Glomerular endothelial cell (primary cell): ENCODE data around the gene PTPN13. TPM values are rescaled to one million over a fixed set of nuclear protein-coding genes. Genes with fewer than 3 reads are reported as not detected.

Experiments
- DNase-seq: peaks from one replicate; pipeline ENCODE4 v3.0.0-alpha.2; 2011; ENCODE audit warnings: low read depth, low spot score; ENCODE audit errors: extremely low read depth
- total RNA-seq: library from RNA; depleted of rRNA; stranded (reverse); fragments of >200 nt; gene quantifications from 2 replicates; pipeline ENCODE4 v1.2.3, GENCODE V29; 2015

The PTPN13 gene
- total RNA-seq, 1 donor from 2014 or later: 3.0 TPM

DNA sequence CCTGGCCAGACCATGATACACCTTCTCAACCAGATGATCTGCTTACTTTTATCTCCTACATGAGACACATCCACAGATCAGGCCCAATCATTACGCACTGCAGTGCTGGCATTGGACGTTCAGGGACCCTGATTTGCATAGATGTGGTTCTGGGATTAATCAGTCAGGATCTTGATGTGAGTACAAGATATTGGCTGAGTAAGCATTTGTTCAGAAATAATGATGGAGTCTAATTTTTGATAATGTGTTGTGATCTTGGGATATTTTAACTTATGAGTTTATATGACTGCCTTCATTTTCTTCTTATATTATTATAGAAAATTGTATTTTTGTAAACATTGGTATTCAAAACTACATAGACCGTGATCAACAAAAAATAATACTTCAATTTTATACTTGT is 215.7 kb downstream of the PTPN13 start:
- DNase-seq: no peak

DNA sequence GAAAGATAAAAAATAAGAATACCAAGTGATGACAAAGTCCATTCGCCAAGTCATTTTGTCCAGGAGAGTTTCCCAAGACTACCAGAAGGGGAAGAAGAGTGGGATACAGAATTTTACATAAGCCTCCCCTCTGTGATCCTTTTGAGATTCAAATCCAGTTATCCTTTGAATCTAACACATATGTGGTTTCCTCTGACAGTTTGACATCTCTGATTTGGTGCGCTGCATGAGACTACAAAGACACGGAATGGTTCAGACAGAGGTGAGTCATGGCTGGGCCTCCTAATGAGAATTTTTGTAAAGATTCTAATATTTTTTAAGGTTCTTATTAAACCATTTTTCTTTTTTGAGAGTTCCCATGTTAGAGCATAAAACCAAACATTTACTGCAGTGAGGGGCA is 216.7 kb downstream of the PTPN13 start:
- no peak for DNase-seq

DNA sequence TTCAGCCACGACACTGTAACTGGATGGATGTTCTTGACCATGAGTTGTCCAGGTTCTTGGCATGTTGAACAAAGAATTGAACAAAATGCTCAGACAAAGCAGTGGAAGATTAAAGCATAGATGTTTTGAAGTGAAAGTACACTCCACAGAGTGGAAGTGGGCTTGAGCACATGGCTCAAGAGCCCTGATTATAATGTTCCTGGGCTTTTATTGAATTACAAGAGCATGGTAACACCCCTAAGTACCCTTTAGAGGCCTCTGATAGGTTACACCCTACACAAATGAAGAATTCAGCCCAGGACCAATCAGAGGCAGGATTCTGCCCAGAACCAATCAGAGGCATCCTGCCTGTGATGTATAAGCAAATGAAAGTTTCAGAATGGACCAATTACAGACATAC is 221.5 kb downstream of the PTPN13 start:
- no peak for DNase-seq

DNA sequence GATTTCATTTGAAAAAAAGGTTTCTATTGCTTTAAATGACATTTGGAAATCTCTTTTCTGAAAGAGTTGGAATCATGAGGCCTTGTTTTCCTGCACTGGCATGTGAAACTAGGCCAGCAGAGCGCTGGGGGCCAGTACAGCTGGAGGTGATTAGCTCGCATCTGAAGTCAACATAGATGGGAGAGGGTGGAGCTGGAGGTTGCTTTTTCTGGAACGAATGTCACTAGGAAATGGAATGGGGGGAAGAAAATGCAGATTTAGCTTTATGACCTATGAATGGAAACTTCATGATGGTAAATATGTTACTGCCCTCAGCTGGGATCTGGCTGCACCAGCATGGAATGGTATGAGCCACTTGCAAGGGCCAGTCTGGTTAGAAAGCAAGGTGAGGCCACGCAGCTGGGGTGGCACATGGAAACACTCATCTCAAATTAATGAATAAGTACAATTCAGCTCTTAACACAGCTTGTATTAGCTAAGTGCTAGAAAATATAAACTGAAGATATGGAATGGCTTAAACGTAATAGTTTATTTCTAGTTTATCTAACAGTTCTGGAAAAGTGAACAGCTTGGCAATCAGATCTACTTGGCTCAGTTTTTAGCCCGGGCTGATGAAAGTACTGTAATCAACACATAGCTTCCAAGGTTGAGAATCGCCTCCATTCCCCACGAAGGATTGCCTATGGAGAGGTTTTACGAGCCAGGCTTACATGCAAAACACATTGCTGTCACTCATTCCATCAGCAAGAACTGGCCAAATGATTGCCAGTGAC is 222.6 kb downstream of the PTPN13 start:
- DNase-seq: no peak

DNA sequence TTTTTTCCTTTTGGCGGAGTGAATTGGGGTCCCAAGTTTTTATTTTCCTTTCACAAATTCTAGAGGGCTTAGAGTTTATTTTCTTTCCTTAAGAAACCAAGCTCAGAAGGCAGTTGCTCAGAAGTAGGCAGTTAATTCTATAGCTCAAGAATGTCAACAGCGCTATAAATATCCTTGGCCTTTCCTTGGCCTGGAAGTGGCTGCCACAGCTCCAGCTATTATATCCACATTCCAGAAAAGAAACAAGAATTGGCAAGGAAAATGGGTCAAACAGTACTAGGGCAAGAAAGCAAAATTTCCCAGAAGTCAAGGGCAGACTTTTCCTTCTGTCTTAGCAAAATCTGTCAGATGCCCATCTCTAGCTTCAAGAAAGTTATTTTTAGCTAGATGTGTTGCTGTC is 224.1 kb downstream of the PTPN13 start:
- peak; percentile 20 for DNase-seq

DNA sequence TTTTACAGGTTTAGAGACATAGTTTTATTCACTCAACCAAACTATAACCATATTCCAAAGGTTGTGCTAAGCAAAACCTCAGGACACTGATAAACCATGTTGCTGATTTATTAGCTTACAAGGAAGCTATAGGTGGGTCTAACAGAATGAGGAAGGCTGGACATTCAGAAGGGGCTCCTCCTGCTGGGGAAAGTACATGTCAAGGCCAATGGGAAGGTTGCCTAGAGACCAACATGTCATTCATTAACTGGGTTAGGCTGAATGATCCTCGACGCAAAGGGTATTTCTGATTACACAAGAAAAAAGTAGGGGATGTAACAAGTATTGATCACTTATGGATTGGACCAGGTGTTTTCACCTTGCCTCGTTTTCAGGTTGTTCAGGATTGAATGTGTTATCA is 224.7 kb downstream of the PTPN13 start:
- DNase-seq: no peak

DNA sequence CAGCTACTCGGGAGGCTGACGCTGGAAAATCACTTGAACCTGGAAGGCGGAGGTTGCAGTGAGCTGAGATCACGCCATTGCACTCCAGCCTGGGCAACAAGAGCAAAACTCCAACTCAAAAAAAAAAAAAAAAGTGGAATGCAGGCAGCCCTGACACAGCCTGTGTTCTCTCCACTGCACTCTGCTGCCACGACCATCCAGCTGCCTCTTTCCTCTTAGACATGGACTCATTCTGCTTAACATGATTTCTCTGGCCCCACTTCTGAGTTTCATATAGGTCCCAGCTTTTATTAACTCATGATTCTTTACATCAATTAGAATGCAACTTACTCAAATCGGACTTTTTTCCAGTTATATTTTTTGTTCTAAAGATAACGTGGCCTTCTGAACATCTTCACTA is 225.4 kb downstream of the PTPN13 start:
- DNase-seq: no peak

DNA sequence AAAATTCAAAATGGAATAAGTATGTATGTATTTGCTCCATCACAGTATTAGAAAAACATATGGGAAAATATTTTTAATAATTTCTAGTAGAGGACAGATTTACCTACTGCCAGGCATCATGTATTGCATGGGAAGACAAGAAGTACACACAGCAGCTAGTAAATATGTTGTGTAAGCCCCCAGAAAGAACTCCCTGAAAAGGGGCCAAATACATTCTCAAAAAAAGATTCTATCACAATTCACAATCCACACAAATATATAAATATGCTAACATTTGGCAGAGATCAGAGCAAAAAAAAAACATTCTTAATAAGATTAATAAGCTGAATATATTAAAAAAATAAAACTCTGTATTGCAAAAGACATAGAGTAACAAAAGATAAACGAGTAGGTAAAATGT is 227.0 kb downstream of the PTPN13 start:
- DNase-seq: no peak

DNA sequence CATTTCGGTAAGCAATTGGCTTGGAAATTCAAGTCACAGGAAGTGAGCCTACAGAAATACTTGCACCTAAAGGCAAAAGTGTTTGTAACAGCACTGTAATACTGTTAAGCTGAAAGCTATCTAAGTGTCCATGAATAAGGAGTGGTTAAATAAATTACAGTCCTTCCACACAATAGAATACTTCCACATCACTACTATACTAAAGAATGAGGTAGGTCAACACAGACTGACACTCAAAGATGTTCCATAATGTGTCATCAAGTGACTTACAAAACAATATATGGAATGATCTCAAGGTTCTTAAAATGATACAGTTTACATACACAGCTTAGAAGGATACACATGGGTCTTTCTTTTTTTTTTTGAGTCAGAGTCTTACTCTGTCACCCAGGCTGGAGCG is 228.0 kb downstream of the PTPN13 start:
- no peak for DNase-seq

DNA sequence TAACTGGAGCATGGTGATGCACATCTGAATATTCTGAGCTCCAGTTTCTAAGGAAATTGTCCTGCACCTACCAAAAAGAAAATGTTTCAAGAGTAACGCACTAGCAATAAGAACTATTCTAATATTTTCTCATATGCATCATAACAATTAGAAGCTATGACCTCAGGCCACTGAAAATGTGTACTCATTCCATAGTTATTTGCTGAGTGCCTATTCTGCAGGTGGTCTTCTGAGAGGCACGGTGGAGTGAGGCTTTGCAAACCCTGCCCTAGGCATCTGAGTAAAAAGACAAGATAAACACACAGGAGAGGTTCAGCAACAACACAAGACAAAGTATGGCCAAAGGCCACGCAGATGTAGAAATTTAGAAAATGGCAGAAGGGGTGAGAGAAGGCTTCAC is 231.4 kb downstream of the PTPN13 start:
- DNase-seq: no peak

DNA sequence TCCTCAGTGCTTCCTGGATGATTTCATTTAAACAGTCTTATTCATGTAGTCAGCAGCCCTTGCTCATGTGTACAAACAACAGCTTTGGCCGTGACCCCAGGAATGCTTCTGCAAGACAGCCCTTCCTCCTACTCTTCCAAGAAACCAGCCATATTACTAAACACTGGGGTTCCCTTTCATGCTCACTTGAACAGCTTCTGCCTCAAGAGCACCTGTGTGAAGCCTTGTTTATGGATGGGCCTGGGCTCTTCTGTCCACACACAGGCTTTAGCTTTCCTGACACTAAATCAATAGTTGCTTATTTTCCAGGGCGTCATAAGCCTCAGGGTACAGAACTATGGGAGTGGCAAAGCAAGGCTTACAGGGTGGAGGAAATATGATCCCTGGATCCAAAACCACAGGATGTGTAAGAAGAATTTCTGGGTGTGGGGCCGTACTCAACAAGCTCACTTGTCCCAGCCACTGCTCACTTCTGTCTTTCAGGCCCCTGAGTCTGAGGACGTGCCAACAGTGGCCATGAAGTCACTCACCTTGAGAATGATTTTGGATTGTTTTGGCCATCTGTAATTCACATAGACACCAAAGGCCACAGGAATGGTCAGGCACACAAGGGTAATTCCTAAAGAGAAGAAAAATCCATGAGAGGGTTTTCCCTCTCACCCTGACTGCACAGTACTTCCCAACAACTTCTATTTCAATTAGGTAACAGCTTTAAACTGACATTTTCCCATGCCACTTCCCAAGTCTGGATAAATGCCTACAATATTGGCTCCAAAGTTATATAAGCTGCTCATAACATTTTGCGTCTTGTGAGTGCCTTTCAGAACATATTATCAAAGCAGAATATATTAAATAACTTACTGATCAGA is 237.4 kb downstream of the PTPN13 start:
- no peak for DNase-seq

DNA sequence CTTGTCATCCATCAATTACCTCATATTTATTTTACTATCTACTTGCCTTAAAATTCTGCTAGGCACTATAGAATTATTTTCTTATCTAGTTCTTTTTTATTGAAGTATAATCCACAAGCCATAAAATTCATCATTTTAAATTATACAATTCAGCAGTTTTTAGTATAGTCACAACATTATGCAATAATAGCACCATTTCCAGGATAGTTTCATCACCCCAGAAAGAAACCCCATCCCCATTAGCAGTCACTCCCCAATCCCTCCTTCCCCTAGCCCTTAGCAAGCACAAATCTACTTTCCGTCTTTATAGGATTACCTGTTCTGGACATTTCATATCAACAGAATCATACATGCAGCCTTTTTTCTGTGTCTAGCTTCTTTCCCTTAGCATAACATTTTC is 239.5 kb downstream of the PTPN13 start:
- DNase-seq: no peak

DNA sequence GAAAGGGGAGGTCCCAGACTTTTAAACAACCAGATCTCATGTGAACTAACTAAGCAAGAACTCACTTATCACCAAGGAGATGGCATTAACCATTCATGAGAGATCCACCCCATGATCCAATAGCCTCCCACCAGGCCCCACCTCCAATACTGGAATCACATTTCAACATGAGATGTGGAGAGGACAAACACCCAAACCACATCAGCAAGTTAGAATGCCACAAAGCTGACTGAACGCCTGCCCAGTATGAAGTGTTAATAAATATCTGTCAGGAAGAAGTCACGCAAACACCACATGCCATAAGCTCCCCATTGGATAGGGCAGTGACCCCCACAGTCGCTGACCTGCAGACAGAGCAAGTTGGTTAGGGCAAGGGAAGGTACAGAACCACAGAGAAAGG is 240.8 kb downstream of the PTPN13 start:
- no peak for DNase-seq

DNA sequence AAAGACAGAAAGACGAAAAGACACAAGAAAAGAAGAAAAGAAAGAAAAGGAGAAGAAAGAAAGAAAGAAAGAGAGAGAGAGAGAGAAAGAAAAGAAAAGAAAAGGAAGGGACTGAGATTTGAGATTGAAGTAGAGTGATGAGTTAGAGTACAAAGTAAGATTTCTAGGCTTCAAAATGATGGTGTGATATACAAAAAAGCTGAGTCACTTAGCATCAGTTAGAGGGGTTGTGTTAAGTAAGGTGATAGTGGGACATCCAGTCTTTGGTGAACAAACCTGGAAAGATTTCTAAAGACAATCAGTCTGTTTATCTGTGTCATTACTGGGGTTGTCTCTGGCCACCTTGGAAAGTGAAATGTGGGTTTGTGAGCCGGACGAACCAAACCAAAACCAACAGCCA is 241.6 kb downstream of the PTPN13 start:
- DNase-seq: no peak

DNA sequence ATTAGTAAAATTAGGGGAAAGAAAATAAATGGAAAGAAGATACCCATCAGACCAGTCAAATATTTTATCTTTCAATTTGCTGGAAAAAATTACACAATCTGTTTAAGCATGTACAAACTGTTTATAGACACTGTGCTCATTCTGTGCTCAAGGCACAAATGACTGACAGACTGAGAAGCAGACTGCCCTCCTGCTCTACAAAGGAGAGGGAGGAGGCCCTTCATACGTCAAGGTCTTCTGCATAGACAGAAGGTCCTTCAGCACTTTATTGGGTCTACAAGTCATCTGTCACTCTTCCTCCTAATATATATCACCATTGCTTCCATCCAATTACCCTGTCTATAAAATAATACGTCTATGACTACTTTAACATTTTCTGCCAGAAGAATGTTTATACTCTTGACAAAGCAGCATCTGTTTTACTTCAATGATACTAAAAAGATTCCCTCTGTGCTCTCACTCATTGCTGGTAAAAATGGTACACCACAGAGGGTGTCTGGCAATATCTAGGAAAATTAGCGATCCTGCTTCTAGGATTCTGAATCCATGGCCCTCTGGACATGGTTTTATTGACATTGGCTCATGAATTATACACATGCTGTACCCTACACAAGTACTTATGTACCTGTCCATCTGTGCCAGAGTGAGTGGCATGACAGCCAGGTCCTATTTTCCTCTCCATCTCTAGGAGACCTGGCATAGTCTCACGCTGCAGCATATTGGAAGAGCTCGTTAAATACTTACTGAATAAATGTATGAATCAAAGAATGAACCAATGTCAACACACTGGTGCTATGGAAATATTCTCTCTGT is 243.8 kb downstream of the PTPN13 start:
- no peak for DNase-seq

DNA sequence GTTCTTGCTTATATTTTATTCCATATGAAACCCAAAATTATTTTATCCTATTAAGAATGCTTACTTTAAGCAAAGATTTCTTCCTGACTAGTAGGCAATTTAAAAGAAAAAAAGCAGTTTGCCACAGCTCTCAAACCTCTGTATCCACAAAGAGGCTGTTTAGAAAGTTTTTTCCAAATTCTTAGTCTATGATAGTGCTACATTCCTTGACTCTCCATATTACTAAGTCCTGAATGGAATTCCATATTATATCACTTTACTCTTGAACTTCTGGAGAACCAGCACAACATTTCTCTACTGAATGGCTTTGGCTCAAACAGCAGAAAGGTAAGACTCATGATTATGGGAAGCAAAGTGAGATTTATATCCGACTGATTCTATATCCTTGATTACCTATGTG is 246.7 kb downstream of the PTPN13 start:
- no peak for DNase-seq

DNA sequence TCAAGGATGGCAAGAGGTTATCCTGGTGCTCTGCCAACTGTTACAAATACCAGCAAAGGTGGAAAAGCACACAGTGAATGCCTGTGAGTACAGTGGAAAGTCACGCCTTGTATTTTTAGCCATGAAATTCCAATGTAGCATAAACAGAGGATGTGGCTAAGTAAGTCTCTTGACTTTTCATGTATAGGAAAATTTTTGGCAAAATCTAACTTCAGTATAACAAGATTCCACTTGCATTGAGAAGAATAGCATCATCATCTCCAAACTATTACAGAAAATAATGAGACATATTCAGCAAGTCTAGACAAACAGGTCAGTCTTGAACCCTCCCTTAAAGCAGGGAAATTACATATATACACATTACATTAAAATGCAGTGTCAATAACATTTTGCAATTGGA is 247.2 kb downstream of the PTPN13 start:
- DNase-seq: no peak

DNA sequence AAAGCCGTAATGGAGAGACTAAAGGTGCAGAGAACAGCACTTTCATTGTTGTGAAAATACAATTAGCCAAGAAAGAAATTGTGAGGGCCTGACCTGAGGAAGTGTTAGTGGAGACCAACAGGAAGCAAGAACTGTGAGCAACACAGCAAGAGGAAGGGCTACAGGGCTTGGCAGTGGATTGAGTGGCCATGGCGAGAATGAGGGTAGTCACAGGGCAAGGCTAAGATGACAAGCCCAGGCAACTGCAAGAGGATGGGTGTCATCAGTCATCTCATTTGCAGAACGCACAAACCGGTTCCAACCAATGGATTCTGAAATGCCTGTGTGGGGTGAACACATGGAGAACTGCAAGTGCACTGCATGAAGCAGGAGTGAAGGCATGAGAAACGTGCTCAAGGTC is 251.5 kb downstream of the PTPN13 start:
- DNase-seq: peak; percentile 25

DNA sequence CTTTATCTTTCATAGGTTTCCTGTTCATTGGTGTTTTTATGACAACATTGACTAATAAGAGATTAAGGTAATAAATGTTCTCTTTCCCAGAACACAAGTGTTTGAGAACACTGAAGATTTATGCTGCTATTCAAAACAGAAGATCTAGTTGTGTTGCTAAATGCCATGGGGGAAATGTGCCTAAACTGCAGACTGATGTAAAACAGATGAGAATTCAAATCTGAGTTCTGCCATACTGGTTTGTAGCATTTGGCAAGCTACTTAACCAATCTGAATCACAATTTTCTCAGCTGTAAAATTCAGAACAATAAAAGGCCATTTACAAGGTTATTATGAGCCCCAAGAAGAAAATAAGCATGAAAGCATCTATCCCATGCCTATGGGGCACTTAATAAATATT is 252.8 kb downstream of the PTPN13 start:
- DNase-seq: no peak

DNA sequence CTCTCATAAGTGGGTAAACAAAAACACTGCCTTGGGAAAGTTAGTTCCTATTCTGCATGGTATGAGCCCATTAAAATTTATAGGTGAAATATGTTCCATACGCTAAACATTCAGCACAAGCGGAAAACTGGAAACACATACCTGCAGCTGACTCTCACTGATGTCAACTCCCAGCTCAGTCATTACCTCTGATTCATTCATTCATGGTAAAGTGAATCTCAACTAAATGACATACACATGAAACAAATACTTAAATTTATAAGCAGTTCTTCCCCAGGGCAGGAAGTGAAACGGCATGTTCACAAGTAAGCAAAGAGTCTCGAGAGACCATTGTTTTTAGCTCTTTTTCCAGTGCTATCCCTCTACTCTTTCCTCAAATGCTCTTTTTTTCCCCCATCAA is 253.5 kb downstream of the PTPN13 start:
- no peak for DNase-seq

DNA sequence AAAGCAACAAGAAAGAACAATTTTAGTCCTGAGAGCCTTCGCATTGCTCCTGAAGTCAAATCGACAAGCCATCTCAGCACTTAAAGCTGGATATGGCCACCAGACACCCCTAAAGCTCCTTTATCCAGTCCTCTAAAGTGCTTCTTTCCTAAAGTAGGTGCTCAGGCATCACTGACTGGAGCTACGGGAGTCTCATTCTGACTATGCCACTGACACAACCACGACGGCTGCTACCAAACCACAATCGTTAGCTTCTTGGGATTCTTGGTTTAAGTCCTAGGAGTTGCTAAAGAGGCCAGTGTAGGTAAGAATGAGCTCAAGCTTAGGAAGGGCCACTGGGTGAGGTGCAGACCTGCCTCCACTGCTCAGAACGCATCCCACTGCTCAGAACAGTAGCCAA is 254.0 kb downstream of the PTPN13 start:
- no peak for DNase-seq
